ENCODE results near the gene CENPX. TPM values are rescaled to one million over a fixed set of nuclear protein-coding genes. Genes with fewer than 3 reads are reported as not detected.
A peak's percentile ranks its signal among the peaks of the same experiment; 100 is the strongest.

Gene CENPX
- polyA plus RNA-seq, 1 experiment, result 57.0 TPM

GRCh38 chr17:81976332-81977210 lies 46.1 kb downstream of the CENPX start:
- Histone ChIP-seq H3K4me3 (ENCODE audit: low read depth, low read length) (peak overlapping the region; percentile 84), H3K27me3 (ENCODE audit: control insufficient read depth, insufficient read depth, low read length) (no peaks in the 10 kb centered on the region), H3K36me3 (ENCODE audit: control insufficient read depth, insufficient read depth, low read length) (peaks cover 1% of the 10 kb centered on the region; the same call in 1 of the 2 replicates)
- DNase-seq (ENCODE audit: low read depth), result no peak
- no peak for TF ChIP-seq CTCF (IDR thresholded peaks at IDR 0.05; ENCODE audit: insufficient read depth, low read depth, low read length)
- POLR2A ChIA-PET, result no interaction called here
- CTCF ChIA-PET, result interaction anchor here (0.6 to 1.3 kb wide), 3 partner anchors 16 to 431 kb away, joined by 3 to 6 read pairs (median 6); no protein-coding TSS in a partner anchor

- H3K36me3 ChIP-seq (ENCODE audit: control insufficient read depth, insufficient read depth, low read length), result no peaks in the 10 kb centered on the region
- no peak overlapping the region for H3K4me3 ChIP-seq (ENCODE audit: low read depth, low read length)
- DNase-seq (ENCODE audit: low read depth), result no peak
- POLR2A ChIA-PET, result no interaction called here
- no peaks in the 10 kb centered on the region for H3K27me3 ChIP-seq (ENCODE audit: control insufficient read depth, insufficient read depth, low read length)
- no peak for TF ChIP-seq CTCF (IDR thresholded peaks at IDR 0.05; ENCODE audit: insufficient read depth, low read depth, low read length)
- CTCF ChIA-PET, result no interaction called here
Observed at GRCh38 chr17:81973432-81973831, 49.2 kb downstream of the CENPX start.

- POLR2A ChIA-PET, result no interaction called here
- no peak overlapping the region for H3K4me3 ChIP-seq (ENCODE audit: low read depth, low read length)
- CTCF ChIA-PET, result interaction anchor here (2.7 kb wide), 1 partner anchor 9 kb away, joined by 18 read pairs; no protein-coding TSS in a partner anchor
- H3K27me3 ChIP-seq (ENCODE audit: control insufficient read depth, insufficient read depth, low read length), result no peaks in the 10 kb centered on the region
- no peak for DNase-seq (ENCODE audit: low read depth)
- no peaks in the 10 kb centered on the region for H3K36me3 ChIP-seq (ENCODE audit: control insufficient read depth, insufficient read depth, low read length)
- TF ChIP-seq CTCF (IDR thresholded peaks at IDR 0.05; ENCODE audit: insufficient read depth, low read depth, low read length), result no peak
Observed at GRCh38 chr17:81968850-81969812, 53.5 kb downstream of the CENPX start.

Other genes starting within 250 kb of the CENPX start
- not detected in 2 replicates for gene GCGR, start 218.7 kb downstream of the CENPX start, polyA plus RNA-seq (2011; rRNA removed)
- gene MCRIP1, start 189.6 kb downstream of the CENPX start, polyA plus RNA-seq (2011; rRNA removed), result 64.9 and 89.8 TPM in 2 replicates
- gene PPP1R27, start 187.8 kb downstream of the CENPX start, polyA plus RNA-seq (2011; rRNA removed), result 0.10 TPM in 1 of 2 replicates, not detected in the other
- gene P4HB, start 162.3 kb downstream of the CENPX start, polyA plus RNA-seq (2011; rRNA removed), result 122 and 175 TPM in 2 replicates
- gene ARHGDIA, start 151.5 kb downstream of the CENPX start, polyA plus RNA-seq (2011; rRNA removed), result 74.8 and 163 TPM in 2 replicates
- 74.8 and 83.4 TPM in 2 replicates for gene ALYREF, start 131.3 kb downstream of the CENPX start, polyA plus RNA-seq (2011; rRNA removed)
- 227 and 290 TPM in 2 replicates for gene ANAPC11, start 131.2 kb downstream of the CENPX start, polyA plus RNA-seq (2011; rRNA removed)
- 0.21 and 0.38 TPM in 2 replicates for gene NPB, start 120.6 kb downstream of the CENPX start, polyA plus RNA-seq (2011; rRNA removed)
- gene PCYT2, start 111.5 kb downstream of the CENPX start, polyA plus RNA-seq (2011; rRNA removed), result 24.5 and 44.2 TPM in 2 replicates
- gene SIRT7, start 104.7 kb downstream of the CENPX start, polyA plus RNA-seq (2011; rRNA removed), result 5.2 and 8.4 TPM in 2 replicates
- 12.2 and 20.6 TPM in 2 replicates for gene MAFG, start 95.1 kb downstream of the CENPX start, polyA plus RNA-seq (2011; rRNA removed)
- gene PYCR1, start 85.6 kb downstream of the CENPX start, polyA plus RNA-seq (2011; rRNA removed), result 156 and 245 TPM in 2 replicates
- gene MYADML2, start 75.6 kb downstream of the CENPX start, polyA plus RNA-seq (2011; rRNA removed), result not detected in 2 replicates
- gene NOTUM, start 61.7 kb downstream of the CENPX start, polyA plus RNA-seq (2011; rRNA removed), result 0.06 TPM in 1 of 2 replicates, not detected in the other
- 12.0 and 15.4 TPM in 2 replicates for gene ASPSCR1, start 45.2 kb downstream of the CENPX start, polyA plus RNA-seq (2011; rRNA removed)
- 4.1 and 6.0 TPM in 2 replicates for gene LRRC45, start 427 bp upstream of the CENPX start, polyA plus RNA-seq (2011; rRNA removed)
- 7.5 and 11.5 TPM in 2 replicates for gene RAC3, start 8.8 kb upstream of the CENPX start, polyA plus RNA-seq (2011; rRNA removed)
- 42.7 and 66.0 TPM in 2 replicates for gene DCXR, start 14.8 kb upstream of the CENPX start, polyA plus RNA-seq (2011; rRNA removed)
- 15.8 and 23.7 TPM in 2 replicates for gene RFNG, start 28.9 kb upstream of the CENPX start, polyA plus RNA-seq (2011; rRNA removed)
- 79.7 and 131 TPM in 2 replicates for gene GPS1, start 29.0 kb upstream of the CENPX start, polyA plus RNA-seq (2011; rRNA removed)
- gene DUS1L, start 42.9 kb upstream of the CENPX start, polyA plus RNA-seq (2011; rRNA removed), result 22.1 and 47.6 TPM in 2 replicates
- gene FASN, start 75.4 kb upstream of the CENPX start, polyA plus RNA-seq (2011; rRNA removed), result 5.2 and 11.3 TPM in 2 replicates
- gene CCDC57, start 190.0 kb upstream of the CENPX start, polyA plus RNA-seq (2011; rRNA removed), result 11.6 and 15.4 TPM in 2 replicates
- gene SLC16A3, start 206.2 kb upstream of the CENPX start, polyA plus RNA-seq (2011; rRNA removed), result 152 and 338 TPM in 2 replicates